Measurements from ENCODE around the gene PDE4DIP. TPM values are rescaled to one million over a fixed set of nuclear protein-coding genes. Genes with fewer than 3 reads are reported as not detected.
"Not testable (repeated sequence)": the region's sequence is repeated elsewhere in the genome, so short reads cannot be mapped to it uniquely, and the experiment has no call there.

The PDE4DIP gene
- total RNA-seq, 8 experiments from 2014 or later, result 39.0 to 215 (median 64.9) TPM

DNA sequence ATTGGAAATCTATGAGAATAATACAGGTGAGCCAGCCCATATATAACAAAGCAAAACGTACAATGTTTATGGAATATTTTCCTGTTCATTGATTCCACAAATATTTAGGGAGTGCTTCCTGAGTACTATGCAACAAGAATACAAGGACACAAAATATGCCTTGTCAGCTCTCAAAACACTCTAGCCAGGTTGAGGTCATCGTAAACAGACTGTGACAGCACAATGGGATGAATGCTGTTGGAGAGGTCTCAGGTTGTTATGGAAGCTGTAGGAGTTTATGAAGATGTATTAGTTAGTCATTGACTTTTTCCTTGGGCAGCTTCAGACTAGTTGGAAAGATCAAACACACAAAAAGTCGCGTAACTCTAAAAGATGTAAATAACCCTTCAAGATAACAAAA, 42.1 kb downstream of the PDE4DIP start:
- no CpG with 5 or more reads among the region's 4 CpGs for WGBS, 10 experiments
- H3K4me3 ChIP-seq; H3K27ac ChIP-seq; H3K4me1 ChIP-seq (replicated peaks in 1 of 2); in situ Hi-C loops (cut with MboI; ENCODE audit: low pct_unique_long_range_greater_than_20kb in 2 of 9, low sequenced_read_pairs in 9 of 9, unreplicated experiment in 9 of 9): not testable (repeated sequence)
- peak in 3 of 8 experiments; percentile 42 to 75 (median 46) for ATAC-seq (replicated peaks in 6 of 8)

GRCh38 chr1:148888597-148888996, 44.4 kb downstream of the PDE4DIP start:
- H3K27ac ChIP-seq; H3K4me3 ChIP-seq; H3K4me1 ChIP-seq (replicated peaks in 1 of 2); in situ Hi-C loops (cut with MboI; ENCODE audit: low pct_unique_long_range_greater_than_20kb in 2 of 9, low sequenced_read_pairs in 9 of 9, unreplicated experiment in 9 of 9); ATAC-seq (replicated peaks in 6 of 8): not testable (repeated sequence)
- WGBS, 10 experiments, result no CpG with 5 or more reads among the region's 5 CpGs

DNA sequence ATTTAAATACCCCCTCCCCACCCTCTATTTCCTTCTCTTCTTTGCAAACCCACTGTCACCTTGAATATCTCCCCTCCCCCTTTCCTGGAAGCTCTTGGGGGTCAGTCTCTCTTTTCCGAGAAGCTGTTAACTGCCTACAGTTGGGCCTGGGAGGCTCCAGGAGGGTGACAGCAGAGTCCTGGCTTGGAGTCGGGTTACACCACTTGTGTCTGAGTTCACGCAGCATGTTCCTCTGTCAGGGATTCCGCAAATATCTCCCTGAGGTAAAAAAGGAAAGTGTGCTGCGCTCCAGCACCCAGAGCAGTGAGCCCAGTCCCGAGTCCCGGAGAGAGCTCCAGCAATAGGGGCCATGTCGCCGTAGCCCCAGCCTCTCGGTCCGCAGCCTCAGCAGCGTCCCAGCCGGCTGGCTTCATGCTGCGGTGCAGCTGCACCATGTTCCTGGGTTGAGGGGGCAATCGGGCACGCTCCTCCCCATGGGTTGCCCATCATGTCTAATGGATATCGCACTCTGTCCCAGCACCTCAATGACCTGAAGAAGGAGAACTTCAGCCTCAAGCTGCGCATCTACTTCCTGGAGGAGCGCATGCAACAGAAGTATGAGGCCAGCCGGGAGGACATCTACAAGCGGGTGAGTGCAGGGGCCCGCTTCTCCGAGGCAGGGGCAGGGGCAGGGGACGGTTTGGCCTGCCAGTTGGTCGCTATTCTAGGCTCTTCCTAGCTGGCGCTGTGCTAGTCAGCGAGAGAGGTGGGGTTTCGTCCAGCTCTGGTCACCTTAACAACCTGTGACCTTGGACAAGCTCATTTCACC, 45.2 kb downstream of the PDE4DIP start:
- in situ Hi-C loops (cut with MboI; ENCODE audit: low pct_unique_long_range_greater_than_20kb in 2 of 9, low sequenced_read_pairs in 9 of 9, unreplicated experiment in 9 of 9), result not testable (repeated sequence)
- peak in 3 of 8 experiments; percentile 19 to 28 (median 26) for ATAC-seq (replicated peaks in 6 of 8)

GRCh38 chr1:148890075-148890568, 45.9 kb downstream of the PDE4DIP start:
- H3K4me3 ChIP-seq; H3K4me1 ChIP-seq (replicated peaks in 1 of 2); in situ Hi-C loops (cut with MboI; ENCODE audit: low pct_unique_long_range_greater_than_20kb in 2 of 9, low sequenced_read_pairs in 9 of 9, unreplicated experiment in 9 of 9); H3K27ac ChIP-seq: not testable (repeated sequence)
- ATAC-seq (replicated peaks in 6 of 8), result peak in 6 of 8 experiments; percentile 15 to 60 (median 46)
- whole genome bisulfite sequencing, 10 experiments, result no CpG with 5 or more reads among the region's 4 CpGs

More for the DNA sequence above, 45.2 kb downstream of the PDE4DIP start:
- not testable (repeated sequence) for H3K4me3 ChIP-seq; H3K27ac ChIP-seq; H3K4me1 ChIP-seq (replicated peaks in 1 of 2)
- no CpG with 5 or more reads among the region's 28 CpGs for WGBS, 10 experiments

- in situ Hi-C loops (cut with MboI; ENCODE audit: low pct_unique_long_range_greater_than_20kb in 2 of 9, low sequenced_read_pairs in 9 of 9, unreplicated experiment in 9 of 9); H3K4me1 ChIP-seq (replicated peaks in 1 of 2); H3K27ac ChIP-seq; H3K4me3 ChIP-seq: not testable (repeated sequence)
- no CpG with 5 or more reads among the region's 5 CpGs for WGBS, 10 experiments
- peak in 4 of 8 experiments; percentile 17 to 93 (median 83) for ATAC-seq (replicated peaks in 6 of 8)
Observed at GRCh38 chr1:148894360-148895352, 50.4 kb downstream of the PDE4DIP start.

- in situ Hi-C loops (cut with MboI; ENCODE audit: low pct_unique_long_range_greater_than_20kb in 2 of 9, low sequenced_read_pairs in 9 of 9, unreplicated experiment in 9 of 9); H3K27ac ChIP-seq; H3K4me1 ChIP-seq (replicated peaks in 1 of 2); H3K4me3 ChIP-seq: not testable (repeated sequence)
- ATAC-seq (replicated peaks in 6 of 8), result peak; percentile 31 to 86 (median 74)
- WGBS, 10 experiments, result no CpG with 5 or more reads among the region's 5 CpGs
Observed at GRCh38 chr1:148900026-148900425, 55.8 kb downstream of the PDE4DIP start.

GRCh38 chr1:148900691-148901090, 56.5 kb downstream of the PDE4DIP start:
- H3K4me3 ChIP-seq; H3K4me1 ChIP-seq (replicated peaks in 1 of 2); H3K27ac ChIP-seq; in situ Hi-C loops (cut with MboI; ENCODE audit: low pct_unique_long_range_greater_than_20kb in 2 of 9, low sequenced_read_pairs in 9 of 9, unreplicated experiment in 9 of 9): not testable (repeated sequence)
- WGBS, 10 experiments, result no CpG with 5 or more reads among the region's 3 CpGs
- peak in 1 of 8 experiments; percentile 10 for ATAC-seq (replicated peaks in 6 of 8)

- H3K27ac ChIP-seq; H3K4me1 ChIP-seq (replicated peaks in 1 of 2); H3K4me3 ChIP-seq; in situ Hi-C loops (cut with MboI; ENCODE audit: low pct_unique_long_range_greater_than_20kb in 2 of 9, low sequenced_read_pairs in 9 of 9, unreplicated experiment in 9 of 9): not testable (repeated sequence)
- peak; percentile 81 to 99 (median 88) for ATAC-seq (replicated peaks in 6 of 8)
- WGBS, 10 experiments, result no CpG with 5 or more reads among the region's 9 CpGs
Observed at GRCh38 chr1:148901150-148901952, 57.1 kb downstream of the PDE4DIP start.

- in situ Hi-C loops (cut with MboI; ENCODE audit: low pct_unique_long_range_greater_than_20kb in 2 of 9, low sequenced_read_pairs in 9 of 9, unreplicated experiment in 9 of 9); H3K27ac ChIP-seq; H3K4me3 ChIP-seq; H3K4me1 ChIP-seq (replicated peaks in 1 of 2): not testable (repeated sequence)
- ATAC-seq (replicated peaks in 6 of 8), result peak in 3 of 8 experiments; percentile 17 to 38 (median 21)
- no CpG with 5 or more reads among the region's 4 CpGs for WGBS, 10 experiments
Observed at GRCh38 chr1:148901953-148902341, 57.7 kb downstream of the PDE4DIP start.

DNA sequence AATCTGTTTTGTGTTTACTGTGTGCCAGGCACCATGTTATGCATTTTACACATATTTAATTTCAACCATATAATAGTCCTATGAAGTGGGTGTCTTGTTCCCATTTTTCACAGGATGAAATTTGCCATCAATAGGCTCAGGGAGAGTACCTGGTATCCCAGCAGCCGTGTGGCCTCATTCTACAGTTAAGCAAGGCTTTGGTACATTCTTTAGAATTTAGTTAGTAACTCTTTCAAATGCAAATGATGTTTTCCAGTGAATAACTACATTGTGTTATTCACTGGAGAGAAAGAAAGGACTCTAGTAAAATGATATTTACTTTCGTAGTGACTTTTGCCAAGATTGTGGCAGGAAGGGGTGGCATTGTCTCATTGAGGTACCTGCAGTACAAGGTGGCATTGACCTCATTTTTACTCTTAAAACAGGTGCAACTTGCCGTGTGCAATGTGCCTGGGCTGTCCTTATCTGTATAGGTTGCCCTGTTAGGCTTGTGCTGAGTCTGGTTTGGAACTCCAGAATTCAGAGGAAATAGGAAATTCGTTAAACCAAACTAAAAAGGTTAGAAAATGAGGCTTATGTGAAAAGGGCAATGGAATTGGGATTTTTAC, 65.1 kb downstream of the PDE4DIP start:
- H3K4me3 ChIP-seq; in situ Hi-C loops (cut with MboI; ENCODE audit: low pct_unique_long_range_greater_than_20kb in 2 of 9, low sequenced_read_pairs in 9 of 9, unreplicated experiment in 9 of 9); H3K4me1 ChIP-seq (replicated peaks in 1 of 2); H3K27ac ChIP-seq: not testable (repeated sequence)
- WGBS, 10 experiments, result no CpG with 5 or more reads among the region's 4 CpGs
- ATAC-seq (replicated peaks in 6 of 8), result peak in 5 of 8 experiments; percentile 34 to 76 (median 68)

- peak in 7 of 8 experiments; percentile 25 to 96 (median 47) for ATAC-seq (replicated peaks in 6 of 8)
- H3K4me1 ChIP-seq (replicated peaks in 1 of 2); in situ Hi-C loops (cut with MboI; ENCODE audit: low pct_unique_long_range_greater_than_20kb in 2 of 9, low sequenced_read_pairs in 9 of 9, unreplicated experiment in 9 of 9); H3K4me3 ChIP-seq; H3K27ac ChIP-seq: not testable (repeated sequence)
- WGBS, 10 experiments, result no CpG with 5 or more reads among the region's 5 CpGs
Observed at GRCh38 chr1:148911303-148911928, 67.2 kb downstream of the PDE4DIP start.

GRCh38 chr1:148916222-148916621, 72.0 kb downstream of the PDE4DIP start:
- H3K4me1 ChIP-seq (replicated peaks in 1 of 2); in situ Hi-C loops (cut with MboI; ENCODE audit: low pct_unique_long_range_greater_than_20kb in 2 of 9, low sequenced_read_pairs in 9 of 9, unreplicated experiment in 9 of 9); H3K4me3 ChIP-seq; H3K27ac ChIP-seq; ATAC-seq (replicated peaks in 6 of 8): not testable (repeated sequence)
- no CpG with 5 or more reads among the region's 2 CpGs for WGBS, 10 experiments
